Naive thymus-derived CD8-positive, alpha-beta T cell (primary cell): ENCODE results near the gene PIBF1. TPM values are rescaled to one million over a fixed set of nuclear protein-coding genes. Genes with fewer than 3 reads are reported as not detected.

Experiments used
- ATAC-seq, 2 donors: fragments of 150-1000 bp; cut with Tn5 transposase in 1 of 2; sonication (Bioruptor Pico), chemical (Tn5 transposase) in 1 of 2; 1 replicate in 1 of 2; 2 replicates in 1 of 2; pipeline ENCODE4 v1.10.0; 2021; ENCODE audit warnings: mild to moderate bottlenecking in 2 of 2, moderate library complexity in 2 of 2
- POLR2A ChIA-PET: fragments of 350-600 bp; sonication (Branson Sonifier 250); formaldehyde crosslinking; loops from one replicate; lab custom pipeline; 2021; ENCODE audit warnings: antibody characterized with exemption; lab: Charles Lee
- DNase-seq, 10 donors: peaks; one replicate each; pipeline versions ENCODE4 v3.0.0 to v3.0.0-alpha.2; 2020 to 2022
- H3K27ac Mint-ChIP-seq, 10 donors: one replicate each; pipeline ENCODE4 v1.8.0; 2020 to 2022; ENCODE audit warnings: mild to moderate bottlenecking in 10 of 10, mixed read lengths in 10 of 10, moderate library complexity in 4 of 10, inconsistent platforms in 1 of 10
- H3K27me3 Mint-ChIP-seq, 5 donors: one replicate each; pipeline ENCODE4 v1.8.0; 2021 to 2022; ENCODE audit warnings: mixed read lengths in 5 of 5
- H3K36me3 Mint-ChIP-seq, 3 donors: one replicate each; pipeline ENCODE4 v1.8.0; 2020 to 2022; ENCODE audit warnings: mixed read lengths in 3 of 3, mild to moderate bottlenecking in 2 of 3, inconsistent platforms in 1 of 3
- H3K4me1 Mint-ChIP-seq, 4 donors: one replicate each; pipeline ENCODE4 v1.8.0; 2021 to 2022; ENCODE audit warnings: mixed read lengths in 4 of 4
- H3K4me3 Mint-ChIP-seq, 10 donors: one replicate each; pipeline ENCODE4 v1.8.0; 2020 to 2022; ENCODE audit warnings: mild to moderate bottlenecking in 10 of 10, mixed read lengths in 10 of 10, moderate library complexity in 6 of 10, inconsistent platforms in 1 of 10
- H3K9me3 Mint-ChIP-seq, 9 donors: one replicate each; pipeline ENCODE4 v1.8.0; 2020 to 2022; ENCODE audit warnings: mixed read lengths in 9 of 9, mild to moderate bottlenecking in 3 of 9, inconsistent platforms in 1 of 9, moderate library complexity in 1 of 9
- polyA plus RNA-seq, 3 donors: library from polyadenylated mRNA; unstranded; fragments of 300-500 nt; fragmentation: Illumina TruSeq; gene quantifications; one replicate each; pipeline ENCODE4 v1.2.3, GENCODE V29; 2021
- total RNA-seq, 8 experiments: library from RNA in 2 of 8; stranded (reverse) in 2 of 8; gene quantifications; one replicate each; pipeline ENCODE4 v1.2.3 and lab custom pipeline; 2021 to 2026

The PIBF1 gene, protein sequence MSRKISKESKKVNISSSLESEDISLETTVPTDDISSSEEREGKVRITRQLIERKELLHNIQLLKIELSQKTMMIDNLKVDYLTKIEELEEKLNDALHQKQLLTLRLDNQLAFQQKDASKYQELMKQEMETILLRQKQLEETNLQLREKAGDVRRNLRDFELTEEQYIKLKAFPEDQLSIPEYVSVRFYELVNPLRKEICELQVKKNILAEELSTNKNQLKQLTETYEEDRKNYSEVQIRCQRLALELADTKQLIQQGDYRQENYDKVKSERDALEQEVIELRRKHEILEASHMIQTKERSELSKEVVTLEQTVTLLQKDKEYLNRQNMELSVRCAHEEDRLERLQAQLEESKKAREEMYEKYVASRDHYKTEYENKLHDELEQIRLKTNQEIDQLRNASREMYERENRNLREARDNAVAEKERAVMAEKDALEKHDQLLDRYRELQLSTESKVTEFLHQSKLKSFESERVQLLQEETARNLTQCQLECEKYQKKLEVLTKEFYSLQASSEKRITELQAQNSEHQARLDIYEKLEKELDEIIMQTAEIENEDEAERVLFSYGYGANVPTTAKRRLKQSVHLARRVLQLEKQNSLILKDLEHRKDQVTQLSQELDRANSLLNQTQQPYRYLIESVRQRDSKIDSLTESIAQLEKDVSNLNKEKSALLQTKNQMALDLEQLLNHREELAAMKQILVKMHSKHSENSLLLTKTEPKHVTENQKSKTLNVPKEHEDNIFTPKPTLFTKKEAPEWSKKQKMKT
- total RNA-seq (10 to 100 TPM; 30.3 to 32.3 TPM), polyA plus RNA-seq (10 to 100 TPM; 18.3 to 23.6 (median 19.7) TPM), total RNA-seq (lab: John Stamatoyannopoulos, UW) (66.8 to 81.2 (median 72.6) reads per million in 6 experiments)

DNA sequence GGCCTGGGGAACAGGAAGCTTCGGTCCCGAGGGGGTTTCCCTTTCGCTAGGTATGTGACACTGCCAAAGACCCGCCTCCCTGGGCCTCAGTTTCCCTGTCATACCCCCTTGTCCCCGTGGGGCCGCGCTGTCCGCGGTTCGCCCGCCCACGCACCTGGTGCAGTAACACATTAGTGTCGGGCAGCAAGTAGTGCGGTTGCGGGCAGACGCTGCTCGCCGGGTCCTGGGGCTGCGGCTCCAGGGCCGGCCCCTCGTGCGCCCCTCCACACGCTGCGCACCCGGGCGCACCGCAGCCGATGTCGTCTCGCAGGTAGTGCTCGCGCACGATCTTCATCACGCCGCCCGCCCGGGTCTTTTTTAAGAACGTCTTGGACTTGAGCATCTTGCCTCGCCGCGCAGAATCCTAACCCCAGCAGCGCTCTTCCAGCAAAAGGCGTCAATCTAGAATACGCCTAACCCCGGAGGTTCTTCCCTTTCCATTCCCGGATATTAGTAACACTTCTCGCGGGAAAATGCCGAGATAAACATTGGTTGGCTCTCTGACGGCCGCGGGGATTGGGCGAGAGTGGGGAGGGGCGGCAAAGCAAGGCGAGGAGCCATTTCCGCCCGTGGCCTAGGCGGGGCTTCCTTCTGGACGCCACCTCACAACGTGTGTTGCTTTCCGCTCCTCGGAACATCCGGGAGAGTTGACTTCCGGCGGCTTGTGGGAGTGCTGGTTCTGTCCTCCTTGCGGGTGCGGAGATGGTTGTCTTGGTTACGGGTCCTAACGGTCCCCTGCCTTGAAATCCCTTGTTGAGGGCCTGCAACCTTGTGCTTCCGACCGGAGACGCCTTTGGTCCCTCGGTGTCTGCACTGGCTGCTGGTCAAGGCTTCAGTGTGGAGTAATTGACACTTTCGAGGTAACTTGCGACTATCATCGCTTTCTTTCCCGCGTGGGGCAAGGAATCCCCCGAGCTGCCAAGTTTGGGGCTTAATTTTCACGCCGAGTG lies at the start of gene PIBF1, which contains the start of gene DIS3:
PIBF1 (plus strand) TSS at position 683 of the 989 bp plus-strand sequence. CDS start 1,337 bp downstream, outside the sequence.
DIS3 (minus strand) TSS at position 450 of the 989 bp plus-strand sequence; CDS start at position 382, 68 bp downstream.
- peak; percentile 96 to 97 for ATAC-seq
- H3K27ac Mint-ChIP-seq = peak within 1 kb of the TSS; percentile 97 to 100 (median 99)
- POLR2A ChIA-PET = interaction anchor here (1.4 kb wide), 1 partner anchor 54 kb away, joined by 3 read pairs; the partner anchor contains the start of genes BORA and MZT1
- H3K4me3 Mint-ChIP-seq = peak within 1 kb of the TSS; percentile 98 to 100 (median 99)
- H3K4me1 Mint-ChIP-seq = peaks cover 34 to 79% (median 70%) of the 10 kb centered on the region in 4 donors
- H3K27me3 Mint-ChIP-seq = no peaks in the 10 kb centered on the region
- DNase-seq = peak; percentile 87 to 97 (median 94)
- H3K9me3 Mint-ChIP-seq = peaks cover 0 to 2% (median 0%) of the 10 kb centered on the region in 9 donors
- H3K36me3 Mint-ChIP-seq = peaks cover 4 to 46% (median 19%) of the 10 kb centered on the region in 3 donors

DNA sequence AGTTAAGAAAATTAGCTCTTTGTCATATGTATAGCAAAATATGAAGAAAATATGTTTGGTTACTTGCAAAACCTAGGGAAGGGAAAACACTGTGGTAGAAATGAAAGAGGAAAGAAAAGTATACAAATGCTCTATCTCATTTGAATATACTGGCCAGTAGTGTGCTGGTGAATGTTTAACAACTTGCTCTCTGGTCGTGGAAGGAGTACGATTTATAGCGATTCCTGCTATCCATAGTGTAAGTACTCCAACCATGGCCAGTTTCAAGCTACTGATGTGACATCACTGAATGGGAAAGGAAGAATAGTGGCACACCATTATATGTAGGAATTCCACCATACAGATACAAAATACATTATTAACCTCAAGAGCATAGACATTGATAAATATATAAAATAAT lies 44.9 kb upstream of the PIBF1 start:
- Mint-ChIP-seq H3K27ac (no peak overlapping the region), H3K36me3 (peaks cover 6 to 60% (median 29%) of the 10 kb centered on the region in 3 donors), H3K27me3 (no peaks in the 10 kb centered on the region), H3K4me3 (no peak overlapping the region), H3K4me1 (peaks cover 0 to 12% (median 8%) of the 10 kb centered on the region in 4 donors), H3K9me3 (no peaks in the 10 kb centered on the region)
- no peak for ATAC-seq
- POLR2A ChIA-PET = no interaction called here
- no peak for DNase-seq

DNA sequence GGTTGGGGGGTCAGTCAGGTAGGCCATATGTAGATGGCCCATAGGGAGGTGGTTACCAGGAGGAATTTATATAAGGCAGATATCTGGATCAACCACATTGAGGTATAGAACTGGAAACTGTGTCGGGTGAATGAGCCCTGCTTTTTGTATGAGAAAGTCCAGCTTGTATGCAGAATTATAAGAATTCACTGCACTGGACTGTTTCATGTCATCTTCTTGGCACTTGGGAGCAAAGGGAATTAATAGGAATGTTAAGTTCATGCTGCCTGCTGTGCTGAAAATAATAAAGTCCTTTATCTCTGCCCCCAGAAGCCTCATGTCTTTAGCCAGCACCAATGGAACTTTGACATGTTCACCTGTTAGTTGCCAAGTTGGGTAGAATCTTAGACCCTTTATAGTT lies 41.9 kb upstream of the PIBF1 start:
- Mint-ChIP-seq H3K36me3 (peaks cover 0 to 58% (median 23%) of the 10 kb centered on the region in 3 donors), H3K27me3 (no peaks in the 10 kb centered on the region), H3K27ac (peak overlapping the region in 2 of 10 donors; percentile 19 to 62), H3K4me3 (no peak overlapping the region), H3K9me3 (no peaks in the 10 kb centered on the region), H3K4me1 (peaks cover 0 to 9% (median 7%) of the 10 kb centered on the region in 4 donors)
- no peak for ATAC-seq
- POLR2A ChIA-PET = no interaction called here
- DNase-seq = no peak

DNA sequence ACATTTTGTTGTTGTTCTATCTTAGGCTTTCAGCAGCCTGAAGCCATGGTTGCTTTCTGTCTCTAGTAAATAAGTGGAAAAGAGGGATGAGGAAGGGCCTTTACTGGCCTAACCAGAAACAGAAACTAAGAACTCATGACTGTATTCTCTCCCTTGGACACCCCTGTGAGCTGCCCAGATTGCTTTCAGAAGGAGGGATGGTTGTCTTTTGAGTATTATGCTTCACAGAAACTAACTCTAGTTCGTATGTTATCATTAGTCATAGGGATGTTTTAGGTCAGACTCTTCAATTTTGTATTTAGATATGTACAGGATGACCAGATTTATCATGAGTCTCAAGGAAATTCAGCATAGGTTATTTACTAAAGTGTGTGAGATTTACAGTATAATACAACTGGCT lies 36.7 kb upstream of the PIBF1 start:
- Mint-ChIP-seq H3K9me3 (no peaks in the 10 kb centered on the region), H3K36me3 (peaks cover 5 to 60% (median 16%) of the 10 kb centered on the region in 3 donors), H3K27me3 (no peaks in the 10 kb centered on the region), H3K4me1 (peaks cover 0 to 25% (median 11%) of the 10 kb centered on the region in 4 donors), H3K4me3 (no peak overlapping the region), H3K27ac (peak overlapping the region in 4 of 10 donors; percentile 20 to 78 (median 42))
- ATAC-seq (no peak), DNase-seq (no peak)
- POLR2A ChIA-PET = no interaction called here

DNA sequence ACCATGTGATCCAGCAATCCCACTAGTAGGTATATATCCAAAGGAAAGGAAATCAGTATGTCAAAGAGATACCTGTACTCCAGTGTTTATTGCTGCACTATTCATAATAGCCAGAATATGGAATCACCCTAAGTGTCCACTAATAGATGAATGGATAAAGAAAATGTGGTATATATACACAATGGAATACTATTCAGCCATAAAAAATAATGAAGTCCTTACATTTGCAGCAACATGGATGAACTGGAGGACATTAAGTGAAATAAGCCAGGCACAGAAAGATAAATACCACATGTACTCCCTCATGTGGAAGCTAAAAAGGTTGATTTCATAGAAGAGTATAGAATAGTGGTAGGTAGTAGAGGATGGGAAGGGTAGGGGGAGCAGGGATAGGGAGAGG lies 30.7 kb upstream of the PIBF1 start:
- Mint-ChIP-seq H3K4me3 (no peak overlapping the region), H3K27me3 (no peaks in the 10 kb centered on the region), H3K36me3 (peaks cover 13 to 85% (median 27%) of the 10 kb centered on the region in 3 donors), H3K4me1 (peaks cover 2 to 29% (median 12%) of the 10 kb centered on the region in 4 donors), H3K9me3 (peaks cover 0 to 14% (median 0%) of the 10 kb centered on the region in 9 donors), H3K27ac (peak overlapping the region in 1 of 10 donors; percentile 37)
- ATAC-seq (no peak), DNase-seq (no peak)
- POLR2A ChIA-PET = no interaction called here

DNA sequence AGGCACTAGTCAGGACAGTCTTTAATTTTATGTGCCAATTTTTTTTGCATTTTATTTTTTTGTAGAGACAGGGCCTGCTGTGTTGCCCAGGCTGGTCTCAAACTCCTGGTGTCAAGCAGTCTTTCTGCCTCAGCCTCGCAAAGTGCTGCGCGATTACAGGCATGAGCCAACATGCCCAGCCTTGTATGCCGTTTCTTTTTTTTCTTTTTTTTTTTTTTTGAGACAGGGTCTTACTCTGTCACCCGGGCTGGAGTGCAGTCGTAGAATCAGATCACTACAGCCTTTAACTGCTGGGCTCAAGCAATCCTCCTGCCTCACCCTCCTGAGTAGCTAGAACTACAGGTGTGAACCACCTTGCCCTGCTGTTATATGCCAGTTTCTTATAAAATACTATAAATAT lies 27.8 kb upstream of the PIBF1 start:
- DNase-seq (no peak), ATAC-seq (no peak)
- H3K4me3 Mint-ChIP-seq = no peak overlapping the region
- no peak overlapping the region for H3K27ac Mint-ChIP-seq
- H3K36me3 Mint-ChIP-seq = peaks cover 13 to 90% (median 23%) of the 10 kb centered on the region in 3 donors
- no peaks in the 10 kb centered on the region for H3K27me3 Mint-ChIP-seq
- peaks cover 0 to 14% (median 0%) of the 10 kb centered on the region in 9 donors for H3K9me3 Mint-ChIP-seq
- peaks cover 2 to 23% (median 11%) of the 10 kb centered on the region in 4 donors for H3K4me1 Mint-ChIP-seq
- POLR2A ChIA-PET = no interaction called here

DNA sequence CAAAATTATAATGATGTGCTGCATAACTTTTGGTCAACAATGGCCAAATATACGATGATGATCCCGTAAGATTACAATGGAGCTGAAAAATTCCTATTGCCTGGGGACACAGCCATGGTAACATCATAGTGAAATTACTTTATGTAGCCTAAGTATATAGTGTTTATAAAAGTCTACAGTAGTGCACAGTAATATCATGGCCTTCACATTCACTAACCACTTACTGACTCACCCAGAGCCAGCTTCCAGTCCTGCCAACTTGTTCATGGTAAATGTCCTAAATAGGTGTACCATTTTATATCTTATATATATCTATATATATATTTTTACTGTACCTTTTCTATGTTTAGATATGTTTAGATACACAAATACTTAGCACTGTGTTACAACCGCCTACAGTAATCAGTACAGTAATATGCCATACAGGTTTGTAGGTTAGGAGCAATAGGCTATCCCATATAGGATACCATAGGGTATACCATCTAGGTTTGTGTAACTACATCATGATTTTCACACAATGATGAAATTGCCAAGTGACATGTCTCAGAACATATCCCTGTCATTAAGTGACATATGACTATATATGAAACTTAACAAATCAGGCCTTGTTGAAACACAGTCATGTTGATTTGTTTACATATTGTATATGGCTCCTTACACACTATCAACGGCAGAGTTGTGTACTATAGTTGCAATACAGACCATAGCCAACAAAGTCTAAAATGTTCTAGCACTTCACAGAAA lies 24.0 kb upstream of the PIBF1 start:
- H3K27ac Mint-ChIP-seq = peak overlapping the region in 1 of 10 donors; percentile 29
- ATAC-seq = no peak
- no peak for DNase-seq
- no peaks in the 10 kb centered on the region for H3K9me3 Mint-ChIP-seq
- H3K4me1 Mint-ChIP-seq = peaks cover 0 to 2% (median under 1%) of the 10 kb centered on the region in 4 donors
- H3K27me3 Mint-ChIP-seq = no peaks in the 10 kb centered on the region
- peaks cover 5 to 89% (median 14%) of the 10 kb centered on the region in 3 donors for H3K36me3 Mint-ChIP-seq
- no peak overlapping the region for H3K4me3 Mint-ChIP-seq
- POLR2A ChIA-PET = no interaction called here

DNA sequence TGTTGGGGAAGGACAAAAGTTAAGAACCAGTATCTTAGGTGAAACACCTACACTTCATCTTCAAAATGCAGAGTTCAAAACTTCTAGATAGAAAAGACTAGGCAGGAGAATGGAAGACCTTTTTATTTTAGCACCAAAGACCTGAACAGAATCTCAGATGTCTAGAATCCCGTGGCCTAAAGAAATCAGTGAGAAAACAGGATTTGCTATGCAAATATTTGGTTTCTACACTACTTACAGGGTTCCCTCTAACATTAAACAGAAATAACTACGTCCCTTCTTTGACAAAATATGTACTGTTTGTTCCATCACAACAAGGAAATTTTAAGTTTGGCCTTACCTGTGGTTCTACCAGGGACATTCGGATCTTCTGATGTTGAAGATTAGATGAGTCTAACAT lies 21.7 kb upstream of the PIBF1 start:
- ATAC-seq (no peak), DNase-seq (no peak)
- Mint-ChIP-seq H3K4me3 (no peak overlapping the region), H3K36me3 (peaks cover 5 to 91% (median 16%) of the 10 kb centered on the region in 3 donors), H3K9me3 (no peaks in the 10 kb centered on the region), H3K27ac (no peak overlapping the region), H3K4me1 (peaks cover 0 to 2% (median 0%) of the 10 kb centered on the region in 4 donors), H3K27me3 (no peaks in the 10 kb centered on the region)
- POLR2A ChIA-PET = no interaction called here

DNA sequence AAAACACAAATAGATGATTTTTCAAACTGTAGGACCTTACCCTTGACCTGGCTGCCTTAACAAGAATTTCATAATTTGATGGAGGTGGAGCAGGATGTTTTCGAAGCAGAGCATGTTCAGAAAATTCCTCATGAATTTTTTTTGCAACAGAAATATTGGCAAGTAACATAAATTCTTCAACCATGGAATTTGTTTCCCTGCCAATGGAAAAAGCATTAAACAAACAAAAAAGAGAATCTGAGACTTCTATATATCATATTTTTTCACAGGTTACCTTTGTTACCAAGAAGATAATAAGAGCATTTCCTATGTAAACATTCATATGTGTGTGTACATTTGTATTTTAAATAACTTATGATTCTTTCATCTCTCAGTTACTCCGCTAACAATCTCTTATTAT lies 18.5 kb upstream of the PIBF1 start:
- Mint-ChIP-seq H3K4me1 (no peaks in the 10 kb centered on the region), H3K36me3 (peaks cover 5 to 94% (median 25%) of the 10 kb centered on the region in 3 donors), H3K27ac (peak overlapping the region in 3 of 10 donors; percentile 10 to 47 (median 19)), H3K27me3 (no peaks in the 10 kb centered on the region), H3K9me3 (no peaks in the 10 kb centered on the region), H3K4me3 (no peak overlapping the region)
- no peak for DNase-seq
- POLR2A ChIA-PET = no interaction called here
- ATAC-seq = no peak

DNA sequence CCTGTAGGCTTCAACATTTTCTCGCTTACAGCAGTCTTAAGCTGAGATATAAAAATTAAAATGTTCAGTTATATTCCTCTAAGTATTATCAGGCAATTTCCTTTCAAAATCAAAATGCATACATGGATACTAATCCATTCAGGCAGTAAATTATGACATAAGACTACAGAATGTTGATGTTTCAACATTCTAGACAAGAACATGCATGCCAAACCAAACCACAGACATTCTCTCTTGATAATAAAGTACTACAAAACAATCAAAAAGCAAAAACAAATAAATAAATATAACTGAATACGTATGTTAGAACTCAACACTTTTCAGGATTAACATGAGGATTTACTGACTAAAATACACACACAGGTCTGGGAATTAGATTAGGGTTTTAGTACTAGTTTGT lies 7.9 kb upstream of the PIBF1 start:
- POLR2A ChIA-PET = no interaction called here
- Mint-ChIP-seq H3K27ac (no peak overlapping the region), H3K27me3 (no peaks in the 10 kb centered on the region), H3K4me1 (peaks cover 8 to 26% (median 22%) of the 10 kb centered on the region in 4 donors), H3K4me3 (no peak overlapping the region), H3K36me3 (peaks cover 0 to 82% (median 47%) of the 10 kb centered on the region in 3 donors), H3K9me3 (no peaks in the 10 kb centered on the region)
- no peak for ATAC-seq
- no peak for DNase-seq

DNA sequence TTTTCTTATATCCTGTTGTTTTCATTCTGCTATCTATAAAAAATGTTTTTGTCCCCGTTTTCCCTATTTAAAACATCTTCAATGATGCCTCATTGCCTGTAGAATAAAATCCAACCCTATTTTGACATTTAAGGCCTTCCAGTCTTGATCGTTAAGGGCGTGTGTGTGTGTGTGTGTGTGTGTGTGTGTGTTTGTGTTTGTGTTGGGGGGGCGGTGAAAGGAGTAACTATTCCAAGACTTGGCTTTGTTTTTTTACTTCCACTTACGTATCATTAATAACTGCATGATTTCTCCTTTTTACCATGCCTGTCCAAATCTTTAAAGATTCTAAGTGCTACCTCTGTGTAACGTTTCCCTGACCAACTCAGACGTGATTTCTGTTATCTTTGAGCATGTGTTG lies 784 bp downstream of the PIBF1 start:
- DNase-seq (peak in 2 of 10 donors; percentile 4 to 7), ATAC-seq (no peak)
- POLR2A ChIA-PET = no interaction called here
- peak overlapping the region; percentile 98 to 100 (median 99) for H3K4me3 Mint-ChIP-seq
- no peaks in the 10 kb centered on the region for H3K27me3 Mint-ChIP-seq
- peaks cover 34 to 71% (median 64%) of the 10 kb centered on the region in 4 donors for H3K4me1 Mint-ChIP-seq
- peaks cover 0 to 2% (median 0%) of the 10 kb centered on the region in 9 donors for H3K9me3 Mint-ChIP-seq
- H3K27ac Mint-ChIP-seq = peak overlapping the region; percentile 97 to 100 (median 99)
- peaks cover 4 to 38% (median 11%) of the 10 kb centered on the region in 3 donors for H3K36me3 Mint-ChIP-seq
